ENCODE data around the gene MEIOC. TPM values are rescaled to one million over a fixed set of nuclear protein-coding genes. Genes with fewer than 3 reads are reported as not detected.

Gene MEIOC
- total and polyA plus RNA-seq, 2 of the 8 experiments (the other 6 are each of a cell fraction or from before 2014, with no cell fraction given), result 4.2 to 4.8 TPM

GRCh38 chr17:44651228-44651627, 5.0 kb upstream of the MEIOC start (continued):
- TF ChIP-seq SIN3A (conservative IDR thresholded peaks at IDR 0.05 in 1 of 2, IDR thresholded peaks at IDR 0.05 in 1 of 2; ENCODE audit: low read depth in 1 of 2, low read length in 2 of 2), result no peak
- TF ChIP-seq ATF3 (IDR thresholded peaks at IDR 0.05; ENCODE audit: insufficient read depth, low read depth, low read length), result no peak
- no peak for TF ChIP-seq SIRT6 (IDR thresholded peaks at IDR 0.05; ENCODE audit: low read length)
- no peak for TF ChIP-seq RBBP5 (IDR thresholded peaks at IDR 0.05; ENCODE audit: borderline replicate concordance, low read depth, low read length)

Data from H1 (cell line).